SK-N-SH (cell line): ENCODE measurements around the gene JMJD8.

Experiments used
- RXRA ChIP-seq: IDR thresholded peaks from 2 replicates; pipeline ENCODE4 v1.4.0; 2012; ENCODE audit warnings: low read depth, mild to moderate bottlenecking, borderline replicate concordance
- SIN3A ChIP-seq: IDR thresholded peaks from 2 replicates; pipeline ENCODE4 v1.6.1; 2012; ENCODE audit warnings: low read depth, mild to moderate bottlenecking, low read length, moderate library complexity, borderline replicate concordance
- TCF12 ChIP-seq: IDR thresholded peaks from 2 replicates; pipeline ENCODE4 v1.4.0; 2012
- TEAD4 ChIP-seq: IDR thresholded peaks from 2 replicates; pipeline ENCODE4 v1.4.0; 2012; ENCODE audit warnings: mild to moderate bottlenecking, borderline replicate concordance; ENCODE audit not compliant: insufficient read depth
- YY1 ChIP-seq: IDR thresholded peaks from 2 replicates; pipeline ENCODE4 v1.4.0; 2012; ENCODE audit warnings: low read depth, mild to moderate bottlenecking
- TF ChIP-seq, protein P1 (sequence below): fragments of 200-600 bp; sonication (generic); IDR thresholded peaks from 2 replicates; pipeline ENCODE4 v1.6.1; 2017; ENCODE audit warnings: antibody characterized with exemption, mild to moderate bottlenecking, moderate library complexity
- TF ChIP-seq, protein P2 (sequence below): fragments of 150-350 bp; IDR thresholded peaks from 2 replicates; pipeline ENCODE4 v1.6.1; 2017; ENCODE audit warnings: antibody characterized with exemption, low read length, low read depth, borderline replicate concordance
- TF ChIP-seq, protein P3 (sequence below): fragments of 150-350 bp; IDR thresholded peaks from 2 replicates; pipeline ENCODE4 v1.6.1; 2016; ENCODE audit warnings: mild to moderate bottlenecking, low read depth, low read length
- TF ChIP-seq, protein P4 (sequence below): IDR thresholded peaks from 2 replicates; pipeline ENCODE4 v1.6.1; 2012; ENCODE audit warnings: mild to moderate bottlenecking, low read depth, low read length, moderate library complexity

DNA sequence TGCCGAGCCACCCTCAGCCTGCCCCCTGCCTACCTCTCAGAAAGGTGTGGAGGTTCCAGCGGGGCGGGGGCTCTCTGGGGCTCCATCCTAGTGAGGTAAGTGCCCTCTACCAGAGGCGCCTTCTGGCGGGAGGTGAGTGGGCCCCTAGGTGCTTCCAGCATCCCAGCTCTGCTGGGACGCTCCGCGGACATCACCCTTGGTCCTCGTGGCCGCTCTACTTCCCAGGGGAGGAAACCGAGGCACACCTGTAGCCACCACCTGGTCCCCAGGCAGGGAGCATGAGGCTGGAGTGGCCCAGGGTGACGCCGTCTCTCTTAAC lies 41.1 kb downstream of the JMJD8 start:
- TF ChIP-seq, protein P1, sequence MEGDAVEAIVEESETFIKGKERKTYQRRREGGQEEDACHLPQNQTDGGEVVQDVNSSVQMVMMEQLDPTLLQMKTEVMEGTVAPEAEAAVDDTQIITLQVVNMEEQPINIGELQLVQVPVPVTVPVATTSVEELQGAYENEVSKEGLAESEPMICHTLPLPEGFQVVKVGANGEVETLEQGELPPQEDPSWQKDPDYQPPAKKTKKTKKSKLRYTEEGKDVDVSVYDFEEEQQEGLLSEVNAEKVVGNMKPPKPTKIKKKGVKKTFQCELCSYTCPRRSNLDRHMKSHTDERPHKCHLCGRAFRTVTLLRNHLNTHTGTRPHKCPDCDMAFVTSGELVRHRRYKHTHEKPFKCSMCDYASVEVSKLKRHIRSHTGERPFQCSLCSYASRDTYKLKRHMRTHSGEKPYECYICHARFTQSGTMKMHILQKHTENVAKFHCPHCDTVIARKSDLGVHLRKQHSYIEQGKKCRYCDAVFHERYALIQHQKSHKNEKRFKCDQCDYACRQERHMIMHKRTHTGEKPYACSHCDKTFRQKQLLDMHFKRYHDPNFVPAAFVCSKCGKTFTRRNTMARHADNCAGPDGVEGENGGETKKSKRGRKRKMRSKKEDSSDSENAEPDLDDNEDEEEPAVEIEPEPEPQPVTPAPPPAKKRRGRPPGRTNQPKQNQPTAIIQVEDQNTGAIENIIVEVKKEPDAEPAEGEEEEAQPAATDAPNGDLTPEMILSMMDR, result no peak
- TF ChIP-seq, protein P2, sequence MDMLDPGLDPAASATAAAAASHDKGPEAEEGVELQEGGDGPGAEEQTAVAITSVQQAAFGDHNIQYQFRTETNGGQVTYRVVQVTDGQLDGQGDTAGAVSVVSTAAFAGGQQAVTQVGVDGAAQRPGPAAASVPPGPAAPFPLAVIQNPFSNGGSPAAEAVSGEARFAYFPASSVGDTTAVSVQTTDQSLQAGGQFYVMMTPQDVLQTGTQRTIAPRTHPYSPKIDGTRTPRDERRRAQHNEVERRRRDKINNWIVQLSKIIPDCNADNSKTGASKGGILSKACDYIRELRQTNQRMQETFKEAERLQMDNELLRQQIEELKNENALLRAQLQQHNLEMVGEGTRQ, result no peak
- TF ChIP-seq, protein P3, sequence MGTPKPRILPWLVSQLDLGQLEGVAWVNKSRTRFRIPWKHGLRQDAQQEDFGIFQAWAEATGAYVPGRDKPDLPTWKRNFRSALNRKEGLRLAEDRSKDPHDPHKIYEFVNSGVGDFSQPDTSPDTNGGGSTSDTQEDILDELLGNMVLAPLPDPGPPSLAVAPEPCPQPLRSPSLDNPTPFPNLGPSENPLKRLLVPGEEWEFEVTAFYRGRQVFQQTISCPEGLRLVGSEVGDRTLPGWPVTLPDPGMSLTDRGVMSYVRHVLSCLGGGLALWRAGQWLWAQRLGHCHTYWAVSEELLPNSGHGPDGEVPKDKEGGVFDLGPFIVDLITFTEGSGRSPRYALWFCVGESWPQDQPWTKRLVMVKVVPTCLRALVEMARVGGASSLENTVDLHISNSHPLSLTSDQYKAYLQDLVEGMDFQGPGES, result no peak
- TF ChIP-seq RXRA (no peak), TCF12 (no peak), TEAD4 (no peak), SIN3A (no peak), YY1 (no peak)
- TF ChIP-seq, protein P4, sequence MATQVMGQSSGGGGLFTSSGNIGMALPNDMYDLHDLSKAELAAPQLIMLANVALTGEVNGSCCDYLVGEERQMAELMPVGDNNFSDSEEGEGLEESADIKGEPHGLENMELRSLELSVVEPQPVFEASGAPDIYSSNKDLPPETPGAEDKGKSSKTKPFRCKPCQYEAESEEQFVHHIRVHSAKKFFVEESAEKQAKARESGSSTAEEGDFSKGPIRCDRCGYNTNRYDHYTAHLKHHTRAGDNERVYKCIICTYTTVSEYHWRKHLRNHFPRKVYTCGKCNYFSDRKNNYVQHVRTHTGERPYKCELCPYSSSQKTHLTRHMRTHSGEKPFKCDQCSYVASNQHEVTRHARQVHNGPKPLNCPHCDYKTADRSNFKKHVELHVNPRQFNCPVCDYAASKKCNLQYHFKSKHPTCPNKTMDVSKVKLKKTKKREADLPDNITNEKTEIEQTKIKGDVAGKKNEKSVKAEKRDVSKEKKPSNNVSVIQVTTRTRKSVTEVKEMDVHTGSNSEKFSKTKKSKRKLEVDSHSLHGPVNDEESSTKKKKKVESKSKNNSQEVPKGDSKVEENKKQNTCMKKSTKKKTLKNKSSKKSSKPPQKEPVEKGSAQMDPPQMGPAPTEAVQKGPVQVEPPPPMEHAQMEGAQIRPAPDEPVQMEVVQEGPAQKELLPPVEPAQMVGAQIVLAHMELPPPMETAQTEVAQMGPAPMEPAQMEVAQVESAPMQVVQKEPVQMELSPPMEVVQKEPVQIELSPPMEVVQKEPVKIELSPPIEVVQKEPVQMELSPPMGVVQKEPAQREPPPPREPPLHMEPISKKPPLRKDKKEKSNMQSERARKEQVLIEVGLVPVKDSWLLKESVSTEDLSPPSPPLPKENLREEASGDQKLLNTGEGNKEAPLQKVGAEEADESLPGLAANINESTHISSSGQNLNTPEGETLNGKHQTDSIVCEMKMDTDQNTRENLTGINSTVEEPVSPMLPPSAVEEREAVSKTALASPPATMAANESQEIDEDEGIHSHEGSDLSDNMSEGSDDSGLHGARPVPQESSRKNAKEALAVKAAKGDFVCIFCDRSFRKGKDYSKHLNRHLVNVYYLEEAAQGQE, result no peak
